GM12891 (cell line): Measurements from ENCODE around the gene FSD2.

ENCODE experiments used
- POLR2AphosphoS5 ChIP-seq: IDR thresholded peaks from 2 replicates; pipeline ENCODE4 v1.6.1; 2011; ENCODE audit warnings: low read depth, low read length, control low read depth
- TAF1 ChIP-seq: IDR thresholded peaks from 2 replicates; pipeline ENCODE4 v1.6.1; 2011; ENCODE audit warnings: low read depth, low read length, control low read depth

DNA sequence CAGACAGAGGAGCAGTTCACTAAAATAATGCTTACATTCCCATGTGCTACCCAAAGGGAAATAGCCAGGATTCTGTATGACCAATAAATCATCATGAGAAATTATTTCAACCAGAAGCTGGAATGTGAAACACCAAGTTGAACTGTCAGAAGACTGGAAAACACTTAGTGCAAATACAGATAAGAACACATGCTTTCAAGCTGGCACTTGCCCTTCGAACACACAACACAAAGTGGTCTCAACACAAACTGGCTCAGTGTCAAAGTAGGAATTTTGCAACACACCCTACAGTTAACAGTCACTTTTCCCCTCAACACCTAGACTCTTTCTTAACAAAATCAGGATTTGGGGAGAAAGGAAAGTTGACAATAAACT lies 1.3 kb downstream of the FSD2 start:
- TF ChIP-seq TAF1 (no peak), POLR2AphosphoS5 (no peak)
